Measurements from ENCODE around the gene ZNF175. TPM values are rescaled to one million over a fixed set of nuclear protein-coding genes. Genes with fewer than 3 reads are reported as not detected.

Gene ZNF175
- total RNA-seq, 1 donor: 9.9 TPM

DNA sequence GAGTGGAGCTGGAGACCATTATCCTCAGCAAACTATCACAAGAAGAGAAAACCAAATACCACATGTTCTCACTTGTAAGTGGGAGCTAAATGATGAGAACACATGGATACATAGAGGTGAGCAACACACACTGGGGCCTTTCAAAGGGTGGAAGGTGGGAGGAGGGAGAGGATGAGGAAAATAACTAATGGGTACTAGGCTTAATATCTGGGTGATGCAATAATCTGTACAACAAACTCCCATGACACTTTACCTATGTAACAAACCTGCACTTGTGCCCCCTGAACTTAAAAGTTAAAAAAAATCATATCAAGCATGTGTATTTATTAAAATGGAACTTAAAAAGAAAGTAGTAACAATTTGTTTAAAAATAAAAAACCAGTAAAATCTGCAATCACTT is 70.6 kb downstream of the ZNF175 start:
- H3K4me3 ChIP-seq (ENCODE audit: low read depth, low read length): no peak overlapping the region
- DNase-seq (ENCODE audit: low read depth): no peak
- TF ChIP-seq, protein P1, sequence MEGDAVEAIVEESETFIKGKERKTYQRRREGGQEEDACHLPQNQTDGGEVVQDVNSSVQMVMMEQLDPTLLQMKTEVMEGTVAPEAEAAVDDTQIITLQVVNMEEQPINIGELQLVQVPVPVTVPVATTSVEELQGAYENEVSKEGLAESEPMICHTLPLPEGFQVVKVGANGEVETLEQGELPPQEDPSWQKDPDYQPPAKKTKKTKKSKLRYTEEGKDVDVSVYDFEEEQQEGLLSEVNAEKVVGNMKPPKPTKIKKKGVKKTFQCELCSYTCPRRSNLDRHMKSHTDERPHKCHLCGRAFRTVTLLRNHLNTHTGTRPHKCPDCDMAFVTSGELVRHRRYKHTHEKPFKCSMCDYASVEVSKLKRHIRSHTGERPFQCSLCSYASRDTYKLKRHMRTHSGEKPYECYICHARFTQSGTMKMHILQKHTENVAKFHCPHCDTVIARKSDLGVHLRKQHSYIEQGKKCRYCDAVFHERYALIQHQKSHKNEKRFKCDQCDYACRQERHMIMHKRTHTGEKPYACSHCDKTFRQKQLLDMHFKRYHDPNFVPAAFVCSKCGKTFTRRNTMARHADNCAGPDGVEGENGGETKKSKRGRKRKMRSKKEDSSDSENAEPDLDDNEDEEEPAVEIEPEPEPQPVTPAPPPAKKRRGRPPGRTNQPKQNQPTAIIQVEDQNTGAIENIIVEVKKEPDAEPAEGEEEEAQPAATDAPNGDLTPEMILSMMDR (IDR thresholded peaks at IDR 0.05; ENCODE audit: insufficient read depth, low read depth, low read length): no peak

Other genes starting within 250 kb of the ZNF175 start
- 0.43 and 0.64 TPM in 2 replicates for gene VSIG10L, start 229.1 kb upstream of the ZNF175 start, total RNA-seq
- gene ETFB, start 204.9 kb upstream of the ZNF175 start, total RNA-seq: 72.2 and 76.4 TPM in 2 replicates
- gene CLDND2, start 202.3 kb upstream of the ZNF175 start, total RNA-seq: not detected in 2 replicates
- not detected in 2 replicates for gene NKG7, start 198.6 kb upstream of the ZNF175 start, total RNA-seq
- gene LIM2, start 183.3 kb upstream of the ZNF175 start, total RNA-seq: not detected in 2 replicates
- not detected in 2 replicates for gene C19orf84, start 180.7 kb upstream of the ZNF175 start, total RNA-seq
- not detected in 2 replicates for gene SIGLEC10, start 153.6 kb upstream of the ZNF175 start, total RNA-seq
- not detected in 2 replicates for gene SIGLEC8, start 112.8 kb upstream of the ZNF175 start, total RNA-seq
- gene CEACAM18, start 92.7 kb upstream of the ZNF175 start, total RNA-seq: not detected in 2 replicates
- not detected in 2 replicates for gene SIGLEC12, start 69.5 kb upstream of the ZNF175 start, total RNA-seq
- gene SIGLEC6, start 39.6 kb upstream of the ZNF175 start, total RNA-seq: under 0.01 TPM in 1 of 2 replicates, not detected in the other
- not detected in 2 replicates for gene SIGLEC5, start 59.1 kb downstream of the ZNF175 start, total RNA-seq
- gene SIGLEC14, start 75.5 kb downstream of the ZNF175 start, total RNA-seq: not detected in 2 replicates
- gene SPACA6, start 122.0 kb downstream of the ZNF175 start, total RNA-seq: 10.8 and 14.2 TPM in 2 replicates
- gene HAS1, start 152.7 kb downstream of the ZNF175 start, total RNA-seq: not detected in 2 replicates
- not detected in 2 replicates for gene FPR1, start 180.6 kb downstream of the ZNF175 start, total RNA-seq
- not detected in 2 replicates for gene FPR2, start 189.9 kb downstream of the ZNF175 start, total RNA-seq
- not detected in 2 replicates for gene FPR3, start 223.9 kb downstream of the ZNF175 start, total RNA-seq

Measured in fibroblast of villous mesenchyme (primary cell).